GM18867 (cell line): ENCODE data around the gene NR3C2.

Experiments used
- ATAC-seq: cut with Tn5 transposase; IDR thresholded peaks from one replicate; pipeline ENCODE4 v1.9.1; 2021; ENCODE audit warnings: mild to moderate bottlenecking, moderate library complexity; ENCODE audit not compliant: unreplicated experiment

The NR3C2 gene

DNA sequence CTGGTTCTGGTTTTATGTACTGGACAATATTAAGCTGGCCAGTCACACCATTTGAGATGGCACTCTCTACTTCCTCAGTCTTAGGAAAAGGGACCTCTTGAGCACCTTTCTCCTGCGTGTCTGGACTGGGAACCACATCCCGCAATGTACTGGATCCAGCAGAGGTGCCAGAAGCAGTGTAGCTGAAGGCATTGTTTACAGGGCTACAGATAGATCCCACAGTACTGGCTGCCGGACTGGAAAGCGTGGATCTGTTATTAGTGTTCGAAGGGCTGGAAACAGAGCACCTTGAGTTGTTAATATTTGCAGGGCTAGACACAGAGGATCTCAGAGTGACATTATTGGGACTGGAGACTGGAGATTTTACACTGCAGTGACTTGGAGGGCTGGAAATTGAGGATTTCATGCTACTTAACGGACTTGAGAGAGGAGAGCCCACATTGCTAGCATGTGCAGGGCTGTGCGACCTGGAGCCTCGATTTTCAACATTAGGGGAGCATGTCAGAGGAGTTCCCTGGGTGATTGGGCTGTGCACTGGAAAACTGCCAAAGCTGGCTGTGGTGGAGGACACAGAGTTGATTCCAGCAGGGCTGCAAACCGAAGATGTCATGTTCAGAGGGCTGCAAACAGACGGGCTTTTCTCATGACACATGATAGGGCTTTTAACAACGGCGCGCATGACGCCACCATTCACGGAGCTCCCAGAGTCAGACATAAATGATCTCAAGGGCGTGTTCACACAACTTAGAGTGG, 6.4 kb downstream of the NR3C2 start:
- no peak for ATAC-seq

GRCh38 chr4:148434075-148434773, 8.0 kb downstream of the NR3C2 start:
- peak; percentile 60 for ATAC-seq

DNA sequence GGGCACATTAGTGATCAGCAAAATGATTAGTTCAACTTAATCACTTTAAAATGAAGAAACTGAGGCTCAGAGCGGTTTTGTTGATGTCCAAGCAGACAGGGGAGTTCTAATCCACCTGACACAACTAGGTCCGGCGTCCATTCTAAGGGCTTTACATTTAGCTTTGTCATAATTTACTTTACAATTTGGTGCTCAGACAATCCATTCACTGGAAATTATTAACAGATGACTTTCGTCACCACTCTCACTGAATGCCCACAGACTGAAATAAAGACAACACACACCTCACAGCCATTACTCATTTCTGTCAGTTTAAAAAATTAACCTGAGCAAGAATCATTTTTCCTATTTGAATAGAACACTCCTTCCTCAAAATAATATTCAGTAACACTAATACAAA, 10.8 kb downstream of the NR3C2 start:
- peak; percentile 56 for ATAC-seq

GRCh38 chr4:148430854-148431253, 11.4 kb downstream of the NR3C2 start:
- no peak for ATAC-seq

GRCh38 chr4:148429206-148429605, 13.0 kb downstream of the NR3C2 start:
- ATAC-seq: no peak

DNA sequence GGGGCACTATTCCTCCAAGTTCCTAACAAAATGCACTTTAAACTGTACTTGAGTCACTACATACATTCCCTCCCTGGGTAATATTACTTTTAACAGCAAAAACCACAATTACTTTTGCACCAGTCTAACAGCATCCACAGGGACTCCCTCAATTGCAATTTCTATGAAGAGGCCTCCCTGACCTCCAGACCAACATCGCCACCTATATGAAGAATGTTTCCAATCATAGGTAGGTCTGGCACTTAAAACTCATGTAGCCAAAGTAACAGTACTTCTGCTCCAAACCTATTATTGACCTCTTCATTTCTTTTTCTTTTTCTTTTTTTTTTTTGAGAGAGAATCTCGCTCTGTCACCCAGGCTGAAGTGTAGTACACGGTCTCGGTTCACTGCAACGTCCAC, 15.6 kb downstream of the NR3C2 start:
- ATAC-seq: no peak

DNA sequence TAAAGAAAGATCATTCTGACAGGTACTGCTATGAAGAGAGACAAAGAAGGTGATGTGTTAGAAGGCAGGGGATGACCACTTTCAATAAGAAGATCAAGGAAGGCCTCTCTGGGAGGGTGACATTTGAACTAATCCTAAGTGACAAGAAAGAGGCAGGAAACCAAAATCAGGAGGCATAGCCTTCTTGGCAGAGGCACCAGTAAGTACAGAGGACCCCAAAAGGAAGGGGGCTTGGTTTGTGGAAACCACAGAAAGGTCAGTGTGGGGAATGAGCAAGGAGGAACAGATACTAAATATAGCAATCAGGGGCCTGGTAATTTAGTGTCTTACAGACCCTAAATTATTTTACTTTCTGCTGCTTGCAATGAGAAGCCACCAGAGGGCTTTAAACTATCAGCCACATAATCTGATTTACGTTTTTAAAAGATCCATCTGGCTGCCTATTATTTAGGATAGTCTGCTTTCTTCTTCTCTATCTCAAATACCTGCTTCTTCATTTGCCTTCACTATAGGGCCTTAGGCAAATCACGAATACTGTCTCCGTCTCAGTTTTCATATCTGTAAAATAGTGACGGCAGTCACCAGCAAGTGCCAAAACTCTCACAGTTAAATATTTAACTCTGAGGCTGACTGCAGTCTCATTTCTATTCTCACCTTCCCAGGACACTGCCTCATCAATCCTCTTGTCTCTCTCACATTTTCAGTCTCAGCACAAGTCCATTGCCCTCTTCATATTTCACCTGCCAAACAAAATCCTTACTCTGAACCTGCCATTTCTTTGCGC, 16.7 kb downstream of the NR3C2 start:
- ATAC-seq: peak; percentile 89

GRCh38 chr4:148420397-148420796, 21.8 kb downstream of the NR3C2 start:
- no peak for ATAC-seq

- no peak for ATAC-seq
These were observed 26.7 kb downstream of the NR3C2 start for GRCh38 chr4:148415500-148415899.

DNA sequence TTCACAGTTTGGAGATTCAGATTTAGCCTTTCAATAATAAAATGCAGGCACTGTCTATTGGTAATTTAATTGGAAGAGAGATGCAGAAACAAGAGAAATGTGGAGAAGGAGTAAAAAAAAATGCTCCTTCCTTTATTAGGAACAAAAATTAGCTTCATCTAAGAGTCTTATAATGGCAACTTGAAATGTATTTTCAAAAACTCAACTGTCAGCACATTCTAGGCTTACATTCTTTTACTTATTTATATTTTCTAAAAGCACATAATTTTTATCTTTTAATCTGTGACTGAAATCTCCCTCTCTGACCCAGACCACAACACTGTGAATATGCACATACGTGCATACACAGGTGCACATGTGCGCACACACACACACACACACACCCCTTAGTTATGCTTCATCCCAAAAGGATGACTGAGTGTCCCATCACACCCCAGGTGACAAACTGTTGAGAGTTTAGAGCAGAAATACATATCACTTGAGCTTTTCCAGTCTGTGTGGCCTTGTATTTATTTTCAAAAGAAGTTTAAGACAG, 29.7 kb downstream of the NR3C2 start:
- ATAC-seq: no peak

DNA sequence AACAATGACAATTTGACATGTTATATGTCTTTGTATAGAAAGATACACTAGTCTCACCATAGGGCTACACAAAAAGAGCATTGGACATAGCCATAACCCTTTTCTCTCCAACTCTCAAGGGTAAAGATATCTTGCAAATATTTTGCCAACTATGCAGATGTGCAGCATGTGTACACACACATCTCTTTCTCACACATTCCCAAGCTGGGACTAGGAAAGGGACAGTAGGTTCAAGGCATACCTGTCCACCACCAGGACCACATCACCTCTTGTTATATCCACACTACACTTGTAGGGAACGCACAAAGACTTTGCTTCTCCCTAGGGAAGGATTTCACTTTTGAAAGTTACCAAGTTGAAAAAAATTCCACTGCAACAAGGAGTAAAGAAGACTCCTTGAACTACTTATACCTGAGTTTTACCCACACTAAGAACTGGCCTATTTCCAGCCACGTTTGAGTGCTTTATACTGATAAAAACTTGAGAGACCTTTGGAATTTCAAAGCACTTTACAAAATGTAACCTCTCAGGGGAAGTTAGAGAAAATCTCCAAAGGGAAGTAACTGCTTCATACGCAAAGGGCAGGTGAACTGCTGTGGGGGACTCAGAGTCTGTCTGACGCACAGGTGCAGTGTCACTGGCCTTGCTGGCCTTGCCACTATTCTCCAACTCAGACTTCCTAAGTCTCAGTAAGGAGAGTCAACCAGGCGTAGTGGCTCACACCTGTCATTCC, 36.9 kb downstream of the NR3C2 start:
- ATAC-seq: no peak

- no peak for ATAC-seq
These were observed 43.2 kb downstream of the NR3C2 start for GRCh38 chr4:148398988-148399387.

DNA sequence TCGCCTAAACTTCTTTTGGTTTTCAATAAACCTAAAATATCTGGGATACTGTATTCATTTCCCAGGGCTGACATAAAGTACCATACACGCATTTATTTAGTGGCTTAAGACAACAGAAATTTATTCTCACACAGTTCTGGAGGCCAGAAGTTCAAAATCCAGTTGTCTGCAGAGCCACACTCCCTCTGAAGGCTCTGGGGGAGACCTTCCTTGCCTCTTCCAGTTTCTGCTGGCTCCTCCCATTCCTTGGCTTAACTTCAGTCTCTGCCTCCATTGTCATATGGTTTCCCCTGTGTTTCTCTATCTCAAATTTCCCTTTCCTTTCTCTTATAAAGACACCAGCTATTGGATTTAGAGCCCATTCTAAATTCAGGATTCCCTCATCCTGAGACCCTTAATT, 44.4 kb downstream of the NR3C2 start:
- ATAC-seq: no peak

- ATAC-seq: no peak
These were observed 45.1 kb downstream of the NR3C2 start for GRCh38 chr4:148396986-148397673.

DNA sequence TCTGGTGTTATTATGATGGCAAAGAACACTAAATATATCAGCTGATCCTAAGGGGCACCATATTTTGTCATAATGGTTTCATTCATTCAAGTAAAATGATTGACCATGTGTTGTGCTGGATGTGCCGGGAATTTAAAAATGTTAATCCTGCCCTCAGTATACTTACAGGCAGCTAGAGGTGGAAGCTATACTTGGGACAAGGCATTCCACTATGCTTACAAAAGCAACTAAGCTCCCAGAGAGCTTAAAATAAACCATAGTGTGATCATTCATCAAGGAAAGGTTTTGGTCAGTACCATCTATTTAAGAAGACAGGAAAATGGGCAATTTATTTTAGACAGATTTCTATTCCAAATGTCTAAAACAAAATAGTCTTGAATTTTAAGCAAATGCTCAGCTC, 46.4 kb downstream of the NR3C2 start:
- no peak for ATAC-seq

- ATAC-seq: no peak
These were observed 51.2 kb downstream of the NR3C2 start for GRCh38 chr4:148391056-148391455.

DNA sequence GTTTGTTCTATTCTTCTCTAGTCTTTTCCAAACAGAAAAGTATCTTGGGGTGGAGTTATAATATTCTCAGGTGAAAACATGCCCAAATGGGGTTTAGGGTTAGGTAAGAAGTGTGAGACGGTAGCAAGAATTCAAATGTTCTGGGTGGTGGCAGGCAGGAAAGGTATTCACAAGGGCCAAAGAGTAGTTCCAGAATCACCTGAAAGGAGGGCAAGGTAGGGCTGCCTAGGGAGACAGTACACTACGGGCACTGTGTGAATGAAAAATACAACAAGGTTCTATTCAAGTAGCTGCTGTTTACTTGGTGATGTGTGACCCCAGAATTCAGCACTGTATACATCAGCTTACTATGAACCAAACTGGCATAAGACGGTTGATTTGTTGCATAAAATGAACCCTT, 51.9 kb downstream of the NR3C2 start:
- no peak for ATAC-seq

- ATAC-seq: no peak
These were observed 61.9 kb downstream of the NR3C2 start for GRCh38 chr4:148380291-148380690.

DNA sequence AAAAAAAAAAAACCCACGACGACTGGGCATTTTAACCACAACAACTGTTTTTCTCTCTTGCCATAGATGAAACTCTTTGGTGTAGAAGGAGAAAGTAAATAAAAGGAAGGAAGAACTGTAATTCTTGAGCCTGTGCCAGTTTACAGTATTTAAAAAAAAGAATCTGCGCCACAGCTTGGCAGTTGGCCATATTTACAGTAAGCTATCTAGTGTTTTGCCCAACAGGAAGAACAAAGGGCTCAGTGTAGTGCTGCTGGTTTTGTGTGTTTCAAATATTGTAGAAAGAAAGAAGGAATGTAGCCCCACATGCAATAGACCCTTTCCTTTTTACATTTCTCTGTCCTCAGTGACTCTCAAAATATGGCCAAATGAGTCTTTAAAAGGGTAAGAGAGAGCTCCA, 66.1 kb downstream of the NR3C2 start:
- no peak for ATAC-seq

- ATAC-seq: no peak
These were observed 66.6 kb downstream of the NR3C2 start for GRCh38 chr4:148375584-148375983.
